A549 (cell line): ENCODE data around the gene CCR2. TPM values are rescaled to one million over a fixed set of nuclear protein-coding genes. Genes with fewer than 3 reads are reported as not detected.

ENCODE experiments used
- ATAC-seq, 2 experiments: fragments of 200-7000 bp in 1 of 2; fragments of >200 bp in 1 of 2; cut with Nextera tagmentation in 1 of 2; cut with Tn5 transposase in 1 of 2; 3 replicates each; pipeline versions ENCODE4 v1.8.0 to v1.9.1; 2018 to 2020; ENCODE audit warnings: mild to moderate bottlenecking in 1 of 2, moderate library complexity in 1 of 2
- CTCF ChIA-PET: fragments of 300-600 bp; sonication (Branson Sonifier 250); formaldehyde crosslinking; extraction: SDS; loops from one replicate; lab custom pipeline; 2021; ENCODE audit warnings: antibody characterized with exemption, inconsistent platforms; lab: Yijun Ruan, JAX
- POLR2A ChIA-PET: fragments of 350-600 bp; formaldehyde crosslinking; extraction: SDS; loops from one replicate; lab custom pipeline; 2021; ENCODE audit warnings: antibody characterized with exemption, inconsistent platforms; lab: Yijun Ruan, JAX
- DNase-seq, 2 experiments: peaks; one replicate each; pipeline versions ENCODE4 v3.0.0 to v3.0.0-alpha.2; 2011 to 2016; ENCODE audit warnings: low read depth in 1 of 2, low spot score in 1 of 2
- FAIRE-seq: peaks from 2 replicates; lab custom pipeline; 2011; peaks lifted over from hg19 to GRCh38; lab: Jason Lieb, UNC
- H3K27ac ChIP-seq, 2 experiments: fragments of >200 bp; sonication (Bioruptor Twin); formaldehyde crosslinking; 3 replicates each; pipeline ENCODE4 v1.5.1; 2016 to 2017
- H3K4me1 ChIP-seq: fragments of >200 bp; sonication (Bioruptor Twin); formaldehyde crosslinking; 3 replicates; pipeline ENCODE4 v1.6.1; 2016
- H3K4me2 ChIP-seq: fragments of >200 bp; sonication (Bioruptor Twin); formaldehyde crosslinking; 3 replicates; pipeline ENCODE4 v1.6.1; 2016
- H3K4me3 ChIP-seq: fragments of >200 bp; sonication (Bioruptor Twin); formaldehyde crosslinking; 3 replicates; pipeline ENCODE4 v1.5.1; 2016
- H3K9me3 ChIP-seq: fragments of >200 bp; sonication (Bioruptor Twin); formaldehyde crosslinking; 3 replicates; pipeline ENCODE4 v1.6.1; 2016
- BCL3 ChIP-seq: fragments of >200 bp; sonication (Bioruptor Twin); formaldehyde crosslinking; IDR thresholded peaks from 3 replicates; pipeline ENCODE4 v1.6.1; 2016
- CBX2 ChIP-seq: fragments of 200-600 bp; sonication (generic); IDR thresholded peaks from 2 replicates; pipeline ENCODE4 v1.6.1; 2016; ENCODE audit warnings: low read depth, mild to moderate bottlenecking, borderline replicate concordance
- CHD2 ChIP-seq: fragments of 150-350 bp; IDR thresholded peaks from 2 replicates; pipeline ENCODE4 v1.6.1; 2014; ENCODE audit warnings: low read length; ENCODE audit not compliant: partially characterized antibody
- E2F6 ChIP-seq: IDR thresholded peaks from 2 replicates; pipeline ENCODE4 v1.6.1; 2012; ENCODE audit warnings: low read depth, borderline replicate concordance
- ESRRA ChIP-seq: fragments of 150-350 bp; IDR thresholded peaks from 2 replicates; pipeline ENCODE4 v1.6.1; 2014; ENCODE audit warnings: mild to moderate bottlenecking, low read length, borderline replicate concordance
- FOSB ChIP-seq: fragments of 250-450 bp; sonication (Bioruptor Pico); IDR thresholded peaks from 2 replicates; pipeline ENCODE4 v1.5.0; 2020; ENCODE audit warnings: mild to moderate bottlenecking, moderate library complexity
- FOXS1 ChIP-seq: fragments of 250-450 bp; sonication (Bioruptor Pico); IDR thresholded peaks from 2 replicates; pipeline ENCODE4 v1.5.0; 2020; ENCODE audit warnings: mild to moderate bottlenecking, moderate library complexity
- GATA3 ChIP-seq: IDR thresholded peaks from 2 replicates; pipeline ENCODE4 v1.6.1; 2012; ENCODE audit warnings: borderline replicate concordance
- HEYL ChIP-seq: fragments of 250-450 bp; sonication (Bioruptor Pico); IDR thresholded peaks from 2 replicates; pipeline ENCODE4 v1.8.0; 2021; ENCODE audit warnings: mild to moderate bottlenecking, moderate library complexity
- JUN ChIP-seq, 2 experiments: fragments of >200 bp; sonication (Bioruptor Twin); formaldehyde crosslinking; IDR thresholded peaks; 2 replicates in 1 of 2; 3 replicates in 1 of 2; pipeline ENCODE4 v1.6.1; 2016 to 2017
- KDM5A ChIP-seq: fragments of 200-600 bp; sonication (generic); IDR thresholded peaks from 2 replicates; pipeline ENCODE4 v1.6.1; 2016; ENCODE audit warnings: antibody characterized with exemption, mild to moderate bottlenecking
- MAX ChIP-seq: IDR thresholded peaks from 2 replicates; pipeline ENCODE4 v1.6.1; 2012
- NFE2L2 ChIP-seq: fragments of 150-350 bp; conservative IDR thresholded peaks from 2 replicates; pipeline ENCODE4 v1.6.1; 2014; ENCODE audit warnings: low read length
- NPAS2 ChIP-seq: fragments of 250-450 bp; sonication (Bioruptor Pico); IDR thresholded peaks from 2 replicates; pipeline ENCODE4 v1.8.0; 2022; ENCODE audit warnings: mild to moderate bottlenecking, moderate library complexity, borderline replicate concordance
- POLR2A ChIP-seq: IDR thresholded peaks from 2 replicates; pipeline ENCODE4 v1.6.1; 2012; ENCODE audit warnings: mild to moderate bottlenecking, low read length
- RAD21 ChIP-seq, 2 experiments: fragments of >200 bp in 1 of 2; sonication (Bioruptor Twin) in 1 of 2; formaldehyde crosslinking in 1 of 2; IDR thresholded peaks in 1 of 2; conservative IDR thresholded peaks in 1 of 2; 2 replicates in 1 of 2; 3 replicates in 1 of 2; pipeline ENCODE4 v1.6.1; 2012 to 2018; ENCODE audit warnings: inconsistent platforms in 1 of 2
- RARB ChIP-seq: fragments of 250-450 bp; sonication (Bioruptor Pico); IDR thresholded peaks from 2 replicates; pipeline ENCODE4 v1.8.0; 2021; ENCODE audit warnings: mild to moderate bottlenecking, moderate library complexity
- REST ChIP-seq: fragments of 200-600 bp; sonication (generic); IDR thresholded peaks from 2 replicates; pipeline ENCODE4 v1.6.1; 2016; ENCODE audit warnings: antibody characterized with exemption, mild to moderate bottlenecking, moderate library complexity
- ZFP36 ChIP-seq: fragments of 450-650 bp; IDR thresholded peaks from 2 replicates; pipeline ENCODE4 v1.6.1; 2014; ENCODE audit warnings: borderline replicate concordance; ENCODE audit not compliant: partially characterized antibody
- ZNF302 ChIP-seq: fragments of 250-450 bp; sonication (Bioruptor Pico); IDR thresholded peaks from 2 replicates; pipeline ENCODE4 v1.9.0; 2021; ENCODE audit warnings: inconsistent platforms, mild to moderate bottlenecking, moderate library complexity
- WGBS: methylation state at CpG from one replicate; pipeline ENCODE4 v1.1.6; 2017; ENCODE audit errors: missing lambda C conversion rate; 5-methylcytosine and 5-hydroxymethylcytosine counted together
- polyA plus RNA-seq, 4 experiments: library from polyadenylated mRNA; depleted of rRNA in 3 of 4; stranded (reverse); fragments of >200 nt; fragmentation: RNase III in 1 of 4; extraction: RNeasy Plus Mini Kit Qiagen cat#74134 plus additional on column Dnase treatment in 1 of 4; gene quantifications; 2 replicates in 3 of 4; 3 replicates in 1 of 4; pipeline ENCODE4 v1.2.3, GENCODE V29; 2011 to 2017

Gene CCR2
- polyA plus RNA-seq, 2 of the 4 experiments (the other 2 are of a cell fraction) = not detected

GRCh38 chr3:46393011-46393410 is 39.1 kb downstream of the CCR2 start:
- WGBS = 34% methylated on average over 2 of the region's 2 CpGs
- DNase-seq = no peak
- no peak for ATAC-seq
- no peak for FAIRE-seq
- Histone ChIP-seq H3K4me3 (no peak overlapping the region), H3K9me3 (no peaks in the 10 kb centered on the region), H3K4me2 (no peak overlapping the region), H3K27ac (no peak overlapping the region), H3K4me1 (no peaks in the 10 kb centered on the region)
- CTCF ChIA-PET = no interaction called here
- TF ChIP-seq E2F6 = no peak
- no peak for TF ChIP-seq ZFP36
- POLR2A ChIA-PET = no interaction called here

- POLR2A ChIA-PET = no interaction called here
- no peak for DNase-seq
- no peak for TF ChIP-seq RAD21 (conservative IDR thresholded peaks at IDR 0.05 in 1 of 2, IDR thresholded peaks at IDR 0.05 in 1 of 2)
- no peak for TF ChIP-seq CBX2
- no peak for TF ChIP-seq BCL3
- no peak for TF ChIP-seq REST
- TF ChIP-seq ESRRA = no peak
- TF ChIP-seq, all 56 proteins: peak for 0
- Histone ChIP-seq H3K4me2 (no peak overlapping the region), H3K4me1 (no peaks in the 10 kb centered on the region), H3K9me3 (no peaks in the 10 kb centered on the region), H3K4me3 (no peak overlapping the region), H3K27ac (no peak overlapping the region)
- CTCF ChIA-PET = no interaction called here
- no peak for FAIRE-seq
- WGBS = 53% methylated on average over 8 of the region's 8 CpGs
- ATAC-seq = no peak
Measured at GRCh38 chr3:46393554-46394434, 39.9 kb downstream of the CCR2 start.

GRCh38 chr3:46395210-46395661 is 41.3 kb downstream of the CCR2 start:
- TF ChIP-seq CHD2 (no peak), RARB (CRISPR knock-in tag) (no peak), ZFP36 (no peak), GATA3 (no peak), HEYL (CRISPR knock-in tag) (no peak), POLR2A (no peak), NPAS2 (no peak), KDM5A (no peak), ZNF302 (CRISPR knock-in tag) (no peak), MAX (no peak), FOXS1 (no peak), NFE2L2 (no peak), JUN (IDR thresholded peaks at IDR 0.05) (no peak), FOSB (CRISPR knock-in tag) (no peak)
- TF ChIP-seq, all 56 proteins: peak for 0
- H3K4me2 ChIP-seq = no peak overlapping the region
- no peaks in the 10 kb centered on the region for H3K4me1 ChIP-seq
- DNase-seq = no peak
- no peak for FAIRE-seq
- H3K9me3 ChIP-seq = no peaks in the 10 kb centered on the region
- CTCF ChIA-PET = no interaction called here
- POLR2A ChIA-PET = no interaction called here
- peak; percentile 37 to 54; a peak in 2 of 6 replicates for ATAC-seq
- 52% methylated on average over 6 of the region's 6 CpGs for WGBS
- H3K27ac ChIP-seq = no peak overlapping the region
- H3K4me3 ChIP-seq = no peak overlapping the region
